ENCODE results near the gene RFX8.

- TF ChIP-seq POLR2AphosphoS5 (IDR thresholded peaks at IDR 0.05; ENCODE audit: low read depth, low read length) (no peak), TAF1 (IDR thresholded peaks at IDR 0.05; ENCODE audit: borderline replicate concordance, insufficient read depth, low read length) (no peak)
Observed at GRCh38 chr2:101521487-101521886, 46.6 kb upstream of the RFX8 start.

Data from PFSK-1 (cell line).